Cardiac muscle cell (in vitro differentiated cells and primary cell): ENCODE results near the gene PDCD2L. TPM values are rescaled to one million over a fixed set of nuclear protein-coding genes. Genes with fewer than 3 reads are reported as not detected.
A peak's percentile ranks its signal among the peaks of the same experiment; 100 is the strongest.

Source experiments
- DNase-seq, 2 donors: peaks; one replicate each; pipeline versions ENCODE4 v3.0.0 to v3.0.0-alpha.2; 2010 to 2017; ENCODE audit warnings: low read depth in 1 of 2, low spot score in 1 of 2
- H3K27ac ChIP-seq: fragments of 200-600 bp; sonication (generic); 2 replicates; pipeline ENCODE4 v1.5.1; 2016
- H3K27me3 ChIP-seq: fragments of 200-600 bp; sonication (generic); 2 replicates; pipeline ENCODE4 v1.6.0; 2016; ENCODE audit warnings: control low read depth
- H3K36me3 ChIP-seq: fragments of 200-600 bp; sonication (generic); 2 replicates; pipeline ENCODE4 v1.5.1; 2016; ENCODE audit warnings: control low read depth
- H3K4me1 ChIP-seq: fragments of 200-600 bp; sonication (generic); 2 replicates; pipeline ENCODE4 v1.8.1; 2017; ENCODE audit warnings: low read depth, mild to moderate bottlenecking, mixed run types
- H3K4me3 ChIP-seq: fragments of 200-600 bp; sonication (generic); 2 replicates; pipeline ENCODE4 v1.5.1; 2016; ENCODE audit warnings: mild to moderate bottlenecking
- H3K9me3 ChIP-seq: fragments of 200-600 bp; sonication (generic); 2 replicates; pipeline ENCODE4 v1.5.1; 2017; ENCODE audit warnings: low read depth, mild to moderate bottlenecking, control low read depth
- polyA plus RNA-seq: library from polyadenylated mRNA; unstranded; fragments of >200 nt; fragmentation: Nextera tagmentation; extraction: Ambion mirVana; gene quantifications from 2 replicates; pipeline ENCODE4 v1.2.1, GENCODE V29; 2016
- total RNA-seq: library from RNA; depleted of rRNA; stranded (reverse); fragments of >200 nt; gene quantifications from 2 replicates; pipeline ENCODE4 v1.2.3, GENCODE V29; 2016
- TF ChIP-seq, protein P1 (sequence below): IDR thresholded peaks from 2 replicates; pipeline ENCODE4 v1.5.1; 2012; ENCODE audit warnings: low read depth, mild to moderate bottlenecking, low read length

PDCD2L gene
- total and polyA plus RNA-seq, 2 experiments from 2014 or later = 14.9 to 37.6 TPM

DNA sequence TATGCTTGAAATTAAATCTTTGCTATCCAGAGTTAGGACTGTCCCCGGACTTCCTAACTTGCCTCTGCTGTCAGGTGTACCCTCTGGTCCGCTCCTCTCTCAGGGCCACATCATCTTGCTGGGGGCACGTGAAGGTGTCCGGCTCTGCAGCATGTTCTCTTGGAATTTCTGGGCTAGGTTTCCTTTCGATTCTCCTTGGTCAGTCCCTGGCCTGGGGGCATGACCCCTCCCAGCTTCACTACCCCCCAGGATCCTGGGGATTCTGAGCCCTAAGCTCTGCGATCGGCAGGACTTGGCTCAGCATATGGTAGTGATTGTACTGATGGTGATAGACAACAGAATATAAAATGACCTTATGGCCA, 44.3 kb upstream of the PDCD2L start:
- Histone ChIP-seq H3K27me3 (no peaks in the 10 kb centered on the region), H3K36me3 (no peaks in the 10 kb centered on the region), H3K4me3 (peak overlapping the region; percentile 5), H3K4me1 (peaks cover 11% of the 10 kb centered on the region), H3K9me3 (no peaks in the 10 kb centered on the region), H3K27ac (peak overlapping the region; percentile 76)
- DNase-seq = no peak
- TF ChIP-seq, protein P1, sequence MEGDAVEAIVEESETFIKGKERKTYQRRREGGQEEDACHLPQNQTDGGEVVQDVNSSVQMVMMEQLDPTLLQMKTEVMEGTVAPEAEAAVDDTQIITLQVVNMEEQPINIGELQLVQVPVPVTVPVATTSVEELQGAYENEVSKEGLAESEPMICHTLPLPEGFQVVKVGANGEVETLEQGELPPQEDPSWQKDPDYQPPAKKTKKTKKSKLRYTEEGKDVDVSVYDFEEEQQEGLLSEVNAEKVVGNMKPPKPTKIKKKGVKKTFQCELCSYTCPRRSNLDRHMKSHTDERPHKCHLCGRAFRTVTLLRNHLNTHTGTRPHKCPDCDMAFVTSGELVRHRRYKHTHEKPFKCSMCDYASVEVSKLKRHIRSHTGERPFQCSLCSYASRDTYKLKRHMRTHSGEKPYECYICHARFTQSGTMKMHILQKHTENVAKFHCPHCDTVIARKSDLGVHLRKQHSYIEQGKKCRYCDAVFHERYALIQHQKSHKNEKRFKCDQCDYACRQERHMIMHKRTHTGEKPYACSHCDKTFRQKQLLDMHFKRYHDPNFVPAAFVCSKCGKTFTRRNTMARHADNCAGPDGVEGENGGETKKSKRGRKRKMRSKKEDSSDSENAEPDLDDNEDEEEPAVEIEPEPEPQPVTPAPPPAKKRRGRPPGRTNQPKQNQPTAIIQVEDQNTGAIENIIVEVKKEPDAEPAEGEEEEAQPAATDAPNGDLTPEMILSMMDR = no peak

DNA sequence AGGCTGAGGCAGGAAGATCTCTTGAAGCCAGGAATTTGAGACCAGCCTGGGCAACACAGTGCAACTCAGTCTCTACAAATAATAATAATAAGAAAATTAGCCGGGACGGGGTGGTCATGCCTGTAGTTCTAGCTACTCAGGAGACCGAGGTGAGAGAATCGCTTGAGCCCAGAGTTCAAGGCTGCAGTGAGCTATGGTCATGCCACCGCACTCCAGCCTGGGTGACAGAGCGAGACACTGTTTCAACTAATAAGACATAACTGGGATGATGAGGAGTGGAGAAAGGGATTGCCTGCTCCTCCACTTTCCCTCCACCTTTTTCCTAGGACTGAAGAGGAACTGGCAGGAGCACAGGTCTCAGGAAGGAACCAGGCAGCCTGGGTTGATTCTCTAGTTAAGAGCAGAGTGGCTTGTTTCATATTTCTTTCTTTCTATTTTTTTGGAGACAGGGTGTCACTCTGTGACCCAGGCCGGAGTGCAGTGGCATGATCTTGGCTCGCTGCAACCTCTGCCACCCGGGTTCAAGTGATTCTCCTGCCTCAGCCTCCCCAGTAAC, 43.8 kb upstream of the PDCD2L start:
- no peak for DNase-seq
- H3K36me3 ChIP-seq = no peaks in the 10 kb centered on the region
- no peaks in the 10 kb centered on the region for H3K27me3 ChIP-seq
- TF ChIP-seq, protein P1 = no peak
- H3K9me3 ChIP-seq = no peaks in the 10 kb centered on the region
- H3K27ac ChIP-seq = peak overlapping the region; percentile 76
- H3K4me1 ChIP-seq = peaks cover 11% of the 10 kb centered on the region
- no peak overlapping the region for H3K4me3 ChIP-seq

DNA sequence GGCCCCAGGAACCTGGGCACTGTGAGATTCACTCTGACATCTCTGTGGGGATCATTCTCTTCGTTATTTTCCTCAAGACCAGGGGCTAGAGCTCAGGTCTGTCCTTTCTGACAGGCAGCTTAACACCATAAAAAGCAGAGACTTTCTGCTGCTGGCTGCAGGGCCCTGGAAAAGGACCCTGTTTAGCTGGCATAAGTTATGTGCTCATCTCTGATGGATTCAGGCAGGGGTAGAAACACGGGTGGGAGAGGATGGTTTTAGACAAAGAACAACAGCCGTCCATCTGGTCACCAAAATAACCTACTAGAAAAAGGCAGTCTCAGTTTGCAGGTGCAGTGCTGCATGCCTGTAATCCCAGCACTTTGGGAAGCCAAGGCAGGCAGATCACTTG, 41.5 kb upstream of the PDCD2L start:
- H3K27me3 ChIP-seq = no peaks in the 10 kb centered on the region
- TF ChIP-seq, protein P1 = no peak
- peaks cover 14% of the 10 kb centered on the region for H3K36me3 ChIP-seq
- H3K9me3 ChIP-seq = no peaks in the 10 kb centered on the region
- H3K27ac ChIP-seq = peak overlapping the region; percentile 74
- no peak overlapping the region for H3K4me3 ChIP-seq
- H3K4me1 ChIP-seq = peaks cover 23% of the 10 kb centered on the region
- DNase-seq = no peak

DNA sequence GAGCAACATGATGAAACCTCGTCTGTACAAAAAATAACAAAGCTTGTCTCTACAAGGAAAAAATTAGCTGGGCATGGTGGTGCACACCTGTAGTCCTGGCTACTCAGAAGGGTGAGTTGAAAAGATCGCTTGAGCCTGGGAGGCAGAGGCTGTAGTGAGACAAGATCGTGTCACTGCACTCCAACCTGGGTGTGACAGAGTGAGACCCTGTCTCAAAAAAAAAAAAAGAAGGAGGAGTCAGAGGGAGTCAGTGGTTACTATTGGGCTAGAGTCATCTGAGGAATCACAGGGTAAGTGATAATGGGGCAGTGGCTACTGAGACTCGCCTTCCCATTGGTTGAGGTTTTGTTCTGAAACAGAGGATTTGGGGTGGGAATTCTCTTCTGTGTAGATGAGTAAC, 41.1 kb upstream of the PDCD2L start:
- peaks cover 23% of the 10 kb centered on the region for H3K4me1 ChIP-seq
- H3K27ac ChIP-seq = peak overlapping the region; percentile 74
- peaks cover 17% of the 10 kb centered on the region for H3K36me3 ChIP-seq
- H3K4me3 ChIP-seq = no peak overlapping the region
- DNase-seq = peak in 1 of 2 donors; percentile 18
- H3K9me3 ChIP-seq = no peaks in the 10 kb centered on the region
- TF ChIP-seq, protein P1 = no peak
- H3K27me3 ChIP-seq = no peaks in the 10 kb centered on the region

DNA sequence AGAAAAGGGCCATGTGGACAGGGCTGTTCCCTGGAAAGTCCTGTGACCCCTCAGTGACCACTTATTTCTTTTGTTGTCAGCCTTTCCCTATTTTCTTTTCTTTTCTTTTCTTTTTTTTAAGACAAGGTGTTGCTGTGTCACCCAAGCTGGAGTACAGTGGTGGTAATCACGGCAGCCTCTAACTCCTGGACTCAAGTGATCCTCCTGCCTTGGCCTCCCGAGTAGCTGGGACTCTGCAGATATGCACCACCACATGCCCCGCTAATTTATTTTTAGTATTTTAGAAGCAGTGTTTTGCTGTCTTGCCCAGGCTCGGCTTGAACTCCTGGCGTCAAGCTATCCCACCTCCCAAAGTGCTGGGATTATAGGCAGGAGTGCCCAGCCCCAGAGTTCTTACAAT, 40.3 kb upstream of the PDCD2L start:
- no peaks in the 10 kb centered on the region for H3K9me3 ChIP-seq
- no peak for DNase-seq
- no peaks in the 10 kb centered on the region for H3K27me3 ChIP-seq
- H3K4me3 ChIP-seq = no peak overlapping the region
- H3K36me3 ChIP-seq = peaks cover 24% of the 10 kb centered on the region
- H3K27ac ChIP-seq = no peak overlapping the region
- TF ChIP-seq, protein P1 = no peak
- peaks cover 23% of the 10 kb centered on the region for H3K4me1 ChIP-seq

DNA sequence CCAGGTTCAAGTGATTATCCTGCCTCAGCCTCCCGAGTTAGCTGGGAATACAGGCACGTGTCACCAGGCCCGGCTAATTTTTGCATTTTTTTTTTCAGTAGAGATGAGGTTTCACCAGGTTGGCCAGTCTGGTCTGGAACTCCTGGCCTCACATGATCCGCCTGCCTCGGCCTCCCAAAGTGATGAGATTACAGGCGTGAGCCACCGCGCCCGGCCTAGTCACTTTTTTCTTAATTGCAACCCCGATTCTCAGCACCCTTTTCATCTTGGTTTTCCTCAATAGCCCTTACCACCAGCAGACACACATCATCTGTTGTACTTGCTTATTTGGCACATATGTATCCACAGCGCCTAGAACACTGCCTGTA, 39.8 kb upstream of the PDCD2L start:
- H3K27me3 ChIP-seq = no peaks in the 10 kb centered on the region
- no peaks in the 10 kb centered on the region for H3K9me3 ChIP-seq
- DNase-seq = no peak
- H3K4me1 ChIP-seq = peaks cover 23% of the 10 kb centered on the region
- peak overlapping the region; percentile 100 for H3K4me3 ChIP-seq
- H3K27ac ChIP-seq = peak overlapping the region; percentile 50
- TF ChIP-seq, protein P1 = no peak
- peaks cover 29% of the 10 kb centered on the region for H3K36me3 ChIP-seq
